SKM-1 treated with dmso at 0.1 percent for 144 hours (cell line): ENCODE measurements around the gene EGR1.
"Not testable (repeated sequence)": the region's sequence is repeated elsewhere in the genome, so short reads cannot be mapped to it uniquely, and the experiment has no call there.

Experiments
- DNase-seq: peaks from one replicate; lab custom pipeline; 2025; ENCODE audit not compliant: unreplicated experiment; lab: John Stamatoyannopoulos, UW

EGR1 gene

GRCh38 chr5:138468966-138469539 is 3.8 kb downstream of the EGR1 start:
- no peak for DNase-seq

GRCh38 chr5:138469540-138470321 is 4.5 kb downstream of the EGR1 start:
- DNase-seq = no peak

GRCh38 chr5:138470322-138471051 is 5.2 kb downstream of the EGR1 start:
- DNase-seq = no peak

DNA sequence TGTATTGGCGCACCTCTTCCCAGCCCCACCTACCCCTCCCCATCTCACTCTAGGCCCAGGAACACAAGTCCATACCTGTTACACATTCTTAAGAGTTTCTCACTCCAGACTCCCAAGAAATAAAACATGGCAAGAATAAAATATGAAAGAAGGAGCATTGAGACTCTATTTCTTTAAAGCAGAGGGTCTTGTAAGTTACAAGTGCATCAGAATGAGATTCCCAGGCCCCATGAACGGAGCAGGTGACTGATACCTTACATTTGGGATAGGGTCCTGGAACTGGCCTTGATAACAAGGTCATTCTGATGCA is 5.7 kb downstream of the EGR1 start:
- no peak for DNase-seq

GRCh38 chr5:138472353-138472752 is 7.1 kb downstream of the EGR1 start:
- no peak for DNase-seq

GRCh38 chr5:138473151-138473550 is 7.9 kb downstream of the EGR1 start:
- DNase-seq = not testable (repeated sequence)

GRCh38 chr5:138476918-138477317 is 11.6 kb downstream of the EGR1 start:
- no peak for DNase-seq

- DNase-seq = no peak
These were observed 17.4 kb downstream of the EGR1 start for GRCh38 chr5:138482638-138483037.

- DNase-seq = no peak
These were observed 23.2 kb downstream of the EGR1 start for GRCh38 chr5:138488481-138488945.

- no peak for DNase-seq
These were observed 24.4 kb downstream of the EGR1 start for GRCh38 chr5:138489683-138490061.

DNA sequence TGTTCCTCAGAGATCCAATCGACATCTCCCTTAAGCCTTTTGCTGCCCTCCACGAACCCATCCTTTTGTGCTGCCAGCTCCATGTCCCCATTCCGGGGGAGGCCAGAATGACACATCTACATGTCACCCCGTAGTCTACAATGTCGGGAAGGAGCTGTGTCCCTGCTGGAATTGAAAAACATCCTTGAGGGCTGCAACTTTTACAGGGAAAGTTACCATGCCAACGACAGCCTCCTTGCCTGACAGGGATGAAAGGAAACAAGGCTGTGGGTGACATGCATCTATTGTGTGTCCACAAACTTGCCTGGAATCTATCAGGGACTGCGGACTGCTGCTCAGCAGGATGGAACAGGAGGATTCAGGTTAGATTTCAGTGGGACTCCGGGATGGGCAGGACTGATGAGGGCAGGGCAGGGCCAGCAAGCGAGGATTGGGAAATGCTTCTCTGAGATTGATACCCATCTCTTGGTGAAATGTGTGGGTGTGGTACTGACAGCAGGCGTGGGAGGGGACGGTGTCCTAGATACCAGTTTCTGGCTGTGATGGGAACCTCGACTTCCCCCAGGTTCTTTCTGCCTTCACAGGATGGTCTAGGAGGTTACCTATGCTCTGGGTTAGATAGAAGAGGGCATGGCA is 25.5 kb downstream of the EGR1 start:
- DNase-seq = no peak

GRCh38 chr5:138491284-138491648 is 26.0 kb downstream of the EGR1 start:
- DNase-seq = no peak

- peak; percentile 86 for DNase-seq
These were observed 26.6 kb downstream of the EGR1 start for GRCh38 chr5:138491669-138492559.

- DNase-seq = no peak
These were observed 27.3 kb downstream of the EGR1 start for GRCh38 chr5:138492560-138493045.

GRCh38 chr5:138495351-138495750 is 30.1 kb downstream of the EGR1 start:
- DNase-seq = no peak

- DNase-seq = no peak
These were observed 33.1 kb downstream of the EGR1 start for GRCh38 chr5:138498376-138498775.

GRCh38 chr5:138502121-138502520 is 36.8 kb downstream of the EGR1 start:
- DNase-seq = no peak

GRCh38 chr5:138502521-138502920 is 37.2 kb downstream of the EGR1 start:
- no peak for DNase-seq

DNA sequence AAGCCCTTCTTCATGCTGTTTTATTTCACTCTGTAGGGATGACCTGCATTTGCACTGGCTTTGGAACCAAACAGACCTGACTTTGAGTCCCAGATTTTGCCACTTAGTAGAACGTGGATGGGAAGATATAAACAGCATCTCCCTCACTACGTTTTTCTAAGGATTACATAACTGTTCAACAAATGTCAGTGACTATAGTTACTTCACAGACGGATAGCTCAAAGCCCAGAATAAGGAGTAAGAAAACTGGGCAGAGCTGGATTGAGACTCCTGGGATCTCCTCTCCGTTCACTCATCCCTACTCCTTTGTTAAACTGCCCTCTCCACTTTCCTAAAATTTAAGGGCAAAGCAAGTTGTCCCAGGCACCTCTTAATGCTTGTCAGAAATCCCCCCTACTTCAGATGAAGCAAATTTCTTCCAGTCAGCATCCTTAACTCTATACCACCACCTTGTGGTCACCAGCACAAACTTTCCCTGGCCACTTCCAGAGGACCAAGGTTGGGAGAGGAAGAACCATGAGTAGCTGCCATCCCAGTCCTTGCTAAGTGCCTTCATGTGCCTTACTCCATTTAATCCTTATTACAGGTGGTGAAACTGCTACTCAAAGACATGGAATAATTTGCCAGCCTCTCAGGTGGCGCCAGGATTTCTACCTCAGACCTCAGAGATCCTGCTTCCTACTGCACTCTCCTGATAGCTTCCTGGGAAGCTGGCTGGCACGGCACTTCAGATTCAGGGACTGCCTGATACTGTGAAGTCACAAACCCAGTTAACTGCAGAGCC is 38.4 kb downstream of the EGR1 start:
- DNase-seq = peak; percentile 59

- DNase-seq = no peak
These were observed 39.5 kb downstream of the EGR1 start for GRCh38 chr5:138504799-138505198.
